HCT116 (cell line): ENCODE results near the gene MRPS34. TPM values are rescaled to one million over a fixed set of nuclear protein-coding genes. Genes with fewer than 3 reads are reported as not detected.

Source experiments
- ATAC-seq: fragments of 200-7000 bp; cut with Tn5 transposase; 2 replicates; pipeline ENCODE4 v1.9.1; 2020; ENCODE audit warnings: mild to moderate bottlenecking, moderate library complexity
- BruUV-seq: library from RNA; stranded (reverse); fragments of 400-500 nt; replicated peaks from 2 replicates; lab custom pipeline; 2021; lab: Mats Ljungman, UMichigan
- CTCF ChIA-PET: fragments of 300-600 bp; sonication (Branson Sonifier 250); formaldehyde crosslinking; loops from one replicate; lab custom pipeline; 2021; ENCODE audit warnings: antibody characterized with exemption; lab: Charles Lee
- POLR2A ChIA-PET: fragments of 300-600, 350-600 bp; sonication (Branson Sonifier 250); formaldehyde crosslinking; loops from one replicate; lab custom pipeline; 2021; ENCODE audit warnings: antibody characterized with exemption; lab: Charles Lee
- RAD21 ChIA-PET, 2 experiments: fragments of 300-600 bp; sonication (Branson Sonifier 250); formaldehyde crosslinking; loops; one replicate each; lab custom pipeline; 2023; ENCODE audit warnings: low total read pairs in 2 of 2; ENCODE audit not compliant: uncharacterized antibody in 2 of 2, unreplicated experiment in 2 of 2, low non-redundant PET in 1 of 2; lab: Charles Lee
- DNase-seq: peaks from one replicate; pipeline ENCODE4 v3.0.0-alpha.2; 2010; ENCODE audit warnings: low read depth, low spot score
- H2AFZ ChIP-seq: fragments of 200-600 bp; shearing (Covaris generic), sonication (generic); 2 replicates; pipeline ENCODE4 v1.6.1; 2017; ENCODE audit warnings: low read depth, mixed run types, mixed read lengths, antibody characterized with exemption, low read length; ENCODE audit not compliant: poor library complexity, severe bottlenecking
- H3K27ac ChIP-seq: 2 replicates; pipeline ENCODE4 v1.5.1; 2012; ENCODE audit warnings: low read depth, low read length
- H3K27me3 ChIP-seq: fragments of 200-600 bp; sonication (generic); 2 replicates; pipeline ENCODE4 v1.6.1; 2016; ENCODE audit warnings: mixed run types, low read length, mixed read lengths; ENCODE audit not compliant: insufficient read depth
- H3K36me3 ChIP-seq, 2 experiments: fragments of 200-500 bp in 1 of 2; fragments of 200-600 bp in 1 of 2; sonication (Bioruptor generic) in 1 of 2; sonication (generic) in 1 of 2; 2 replicates each; pipeline versions ENCODE4 v1.5.1 to v1.6.1; 2014 to 2016; ENCODE audit warnings: low read length in 2 of 2, inconsistent platforms in 1 of 2, mixed read lengths in 1 of 2, mixed run types in 1 of 2; ENCODE audit not compliant: insufficient read depth in 2 of 2, control insufficient read depth in 1 of 2
- H3K4me1 ChIP-seq, 2 experiments: fragments of 200-600 bp in 1 of 2; sonication (generic) in 1 of 2; 2 replicates each; pipeline versions ENCODE4 v1.5.1 to v1.6.1; 2012 to 2017; ENCODE audit warnings: low read length in 2 of 2, inconsistent platforms in 1 of 2, mild to moderate bottlenecking in 1 of 2, mixed read lengths in 1 of 2, mixed run types in 1 of 2, moderate library complexity in 1 of 2; ENCODE audit not compliant: insufficient read depth in 2 of 2, control insufficient read depth in 1 of 2
- H3K4me2 ChIP-seq: fragments of 200-600 bp; sonication (generic); 2 replicates; pipeline ENCODE4 v1.6.1; 2017; ENCODE audit warnings: mixed run types, low read length, mixed read lengths
- H3K4me3 ChIP-seq, 2 experiments: fragments of 200-600 bp in 1 of 2; sonication (generic) in 1 of 2; replicated peaks in 1 of 2; 2 replicates each; pipeline ENCODE4 v1.5.1; 2011 to 2016; ENCODE audit warnings: low read length in 2 of 2, control low read depth in 1 of 2, low read depth in 1 of 2, mild to moderate bottlenecking in 1 of 2, mixed read lengths in 1 of 2, mixed run types in 1 of 2
- H3K79me2 ChIP-seq: fragments of 200-600 bp; sonication (generic); 2 replicates; pipeline ENCODE4 v1.6.1; 2017; ENCODE audit warnings: mild to moderate bottlenecking, mixed run types, low read length, moderate library complexity, mixed read lengths; ENCODE audit not compliant: insufficient read depth
- H3K9ac ChIP-seq: fragments of 200-600 bp; sonication (generic); 2 replicates; pipeline ENCODE4 v1.6.1; 2016; ENCODE audit warnings: low read length, mixed read lengths
- H3K9me2 ChIP-seq: fragments of 200-600 bp; sonication (generic), shearing (Covaris generic); 2 replicates; pipeline ENCODE4 v1.6.1; 2017; ENCODE audit warnings: mixed run types, mild to moderate bottlenecking, moderate library complexity; ENCODE audit not compliant: insufficient read depth
- H3K9me3 ChIP-seq, 2 experiments: fragments of 200-500 bp in 1 of 2; fragments of 200-600 bp in 1 of 2; sonication (Bioruptor generic) in 1 of 2; sonication (generic) in 1 of 2; 2 replicates each; pipeline ENCODE4 v1.6.1; 2014 to 2017; ENCODE audit warnings: low read length in 2 of 2, mixed read lengths in 2 of 2, inconsistent platforms in 1 of 2, low read depth in 1 of 2, mild to moderate bottlenecking in 1 of 2, mixed run types in 1 of 2, moderate library complexity in 1 of 2; ENCODE audit not compliant: control insufficient read depth in 1 of 2, insufficient read depth in 1 of 2
- H4K20me1 ChIP-seq: fragments of 200-600 bp; sonication (generic), shearing (Covaris generic); 2 replicates; pipeline ENCODE4 v1.6.1; 2017; ENCODE audit warnings: mixed run types, mild to moderate bottlenecking, moderate library complexity; ENCODE audit not compliant: insufficient read depth
- CBX3 ChIP-seq: IDR thresholded peaks from 2 replicates; pipeline ENCODE4 v1.6.1; 2012; ENCODE audit warnings: low read depth
- CEBPB ChIP-seq: IDR thresholded peaks from 2 replicates; pipeline ENCODE4 v1.6.1; 2012; ENCODE audit warnings: low read depth
- CTCF ChIP-seq, 3 experiments: fragments of 200-600 bp in 1 of 3; sonication (generic) in 1 of 3; IDR thresholded peaks in 2 of 3; conservative IDR thresholded peaks in 1 of 3; 2 replicates each; pipeline ENCODE4 v1.5.1; 2012 to 2017; ENCODE audit warnings: low read depth in 2 of 3, low read length in 2 of 3, antibody characterized with exemption in 1 of 3, borderline replicate concordance in 1 of 3, control low read depth in 1 of 3, mild to moderate bottlenecking in 1 of 3, mixed read lengths in 1 of 3, mixed run types in 1 of 3, moderate library complexity in 1 of 3; ENCODE audit not compliant: insufficient read depth in 1 of 3
- EGR1 ChIP-seq: IDR thresholded peaks from 2 replicates; pipeline ENCODE4 v1.6.1; 2012; ENCODE audit warnings: low read depth
- EZH2 ChIP-seq: fragments of 200-600 bp; sonication (generic); IDR thresholded peaks from 2 replicates; pipeline ENCODE4 v1.6.1; 2017; ENCODE audit warnings: antibody characterized with exemption, mixed run types
- FOSL1 ChIP-seq: IDR thresholded peaks from 2 replicates; pipeline ENCODE4 v1.6.1; 2012; ENCODE audit warnings: low read depth
- JUND ChIP-seq: IDR thresholded peaks from 2 replicates; pipeline ENCODE4 v1.6.1; 2012
- POLR2A ChIP-seq: IDR thresholded peaks from 2 replicates; pipeline ENCODE4 v1.7.0; 2011; ENCODE audit warnings: borderline replicate concordance; ENCODE audit not compliant: insufficient read depth, insufficient read length; ENCODE audit errors: extremely low read depth
- RAD21 ChIP-seq: IDR thresholded peaks from 2 replicates; pipeline ENCODE4 v1.6.1; 2012; ENCODE audit warnings: low read depth, mild to moderate bottlenecking
- SRF ChIP-seq: IDR thresholded peaks from 2 replicates; pipeline ENCODE4 v1.6.1; 2012; ENCODE audit warnings: low read depth
- TCF7L2 ChIP-seq: IDR thresholded peaks from 2 replicates; pipeline ENCODE4 v1.7.0; 2011; ENCODE audit warnings: borderline replicate concordance, inconsistent platforms; ENCODE audit not compliant: insufficient read depth, insufficient read length; ENCODE audit errors: extremely low read depth
- YY1 ChIP-seq: IDR thresholded peaks from 2 replicates; pipeline ENCODE4 v1.6.1; 2011; ENCODE audit warnings: low read length, low read depth, moderate library complexity, mild to moderate bottlenecking; ENCODE audit not compliant: insufficient replicate concordance; ENCODE audit errors: extremely low read depth
- ZBTB33 ChIP-seq: IDR thresholded peaks from 2 replicates; pipeline ENCODE4 v1.6.1; 2011; ENCODE audit warnings: mild to moderate bottlenecking, low read length, moderate library complexity; ENCODE audit not compliant: insufficient replicate concordance; ENCODE audit errors: extremely low read depth
- ZNF274 ChIP-seq: fragments of 200-500 bp; sonication (Bioruptor generic); IDR thresholded peaks from 2 replicates; pipeline ENCODE4 v1.6.1; 2014; ENCODE audit warnings: mild to moderate bottlenecking, low read depth, low read length, inconsistent platforms
- intact Hi-C: fragments of 100-400 bp; cut with micrococcal nuclease; formaldehyde crosslinking; loops from 2 replicates; pipeline ENCODE4 v1.10.0; 2022
- total RNA-seq: library from RNA; stranded (reverse); gene quantifications from one replicate; pipeline ENCODE4 v1.2.1, GENCODE V29; 2021; ENCODE audit not compliant: unreplicated experiment

The MRPS34 gene
- total RNA-seq, 1 experiment from 2014 or later = 200 TPM

- RAD21 ChIA-PET = no interaction called here
- no TSS peak for BruUV-seq
- TF ChIP-seq EGR1 = no peak
- no peak for TF ChIP-seq EZH2
- no peak for TF ChIP-seq FOSL1
- TF ChIP-seq JUND = no peak
- Histone ChIP-seq H3K27ac (peak overlapping the region; percentile 43; the same call in 1 of the 2 replicates), H3K4me3 (no peak overlapping the region), H3K79me2 (no peaks in the 10 kb centered on the region), H3K4me2 (no peak overlapping the region), H3K36me3 (peaks cover 5 to 13% of the 10 kb centered on the region in 2 experiments; a peak in 2 of 4 replicates), H2AFZ (no peak overlapping the region), H3K4me1 (peaks cover 8 to 15% of the 10 kb centered on the region in 2 experiments; a peak in 3 of 4 replicates), H3K9me2 (no peaks in the 10 kb centered on the region), H3K9ac (no peak overlapping the region), H4K20me1 (no peaks in the 10 kb centered on the region), H3K9me3 (no peaks in the 10 kb centered on the region), H3K27me3 (no peaks in the 10 kb centered on the region)
- POLR2A ChIA-PET = no interaction called here
- DNase-seq (no peak), ATAC-seq (peak; percentile 8)
- intact Hi-C loops = no loop called here
- CTCF ChIA-PET = no interaction called here
Measured at GRCh38 chr16:1762879-1763520, 9.9 kb downstream of the MRPS34 start.

GRCh38 chr16:1762196-1762878 lies 10.6 kb downstream of the MRPS34 start:
- no peaks in the 10 kb centered on the region for H3K79me2 ChIP-seq
- no peak overlapping the region for H3K4me2 ChIP-seq
- no peaks in the 10 kb centered on the region for H4K20me1 ChIP-seq
- no peak overlapping the region for H3K4me3 ChIP-seq
- intact Hi-C loops = no loop called here
- no peak overlapping the region for H3K27ac ChIP-seq
- ATAC-seq (no peak), DNase-seq (no peak)
- no peaks in the 10 kb centered on the region for H3K9me3 ChIP-seq
- H3K36me3 ChIP-seq = peaks cover 5 to 13% of the 10 kb centered on the region in 2 experiments; a peak in 2 of 4 replicates
- no TSS peak for BruUV-seq
- no peak overlapping the region for H2AFZ ChIP-seq
- RAD21 ChIA-PET = no interaction called here
- POLR2A ChIA-PET = no interaction called here
- no peaks in the 10 kb centered on the region for H3K9me2 ChIP-seq
- CTCF ChIA-PET = no interaction called here
- H3K4me1 ChIP-seq = peaks cover 8 to 15% of the 10 kb centered on the region in 2 experiments; a peak in 3 of 4 replicates
- H3K27me3 ChIP-seq = no peaks in the 10 kb centered on the region
- H3K9ac ChIP-seq = no peak overlapping the region
- TF ChIP-seq TCF7L2 (no peak), POLR2A (no peak), CEBPB (no peak), CBX3 (no peak), SRF (no peak), JUND (no peak), ZNF274 (no peak), FOSL1 (no peak), RAD21 (no peak), YY1 (no peak), CTCF (IDR thresholded peaks at IDR 0.05 in 2 of 3, conservative IDR thresholded peaks at IDR 0.05 in 1 of 3; ENCODE audit: borderline replicate concordance in 1 of 3, insufficient read depth in 1 of 3, low read depth in 2 of 3, low read length in 2 of 3) (no peak), ZBTB33 (no peak)
